Mesenteric fat pad (tissue), 1 donor: ENCODE results near the gene TTLL6. TPM values are rescaled to one million over a fixed set of nuclear protein-coding genes. Genes with fewer than 3 reads are reported as not detected.

Experiments
- DNase-seq: peaks from one replicate; pipeline ENCODE4 v3.0.0-alpha.2; 2020; ENCODE audit warnings: low spot score
- total RNA-seq: library from RNA; stranded (reverse); fragmentation: NEBNext Ultra II Directional; extraction: Animal tissue kit (Norgen Biotek cat#: 25700); gene quantifications from one replicate; pipeline ENCODE4 v1.2.1, GENCODE V29; 2021
- donor health status: DM: yes; HTN: yes; CAD: no.

TTLL6 gene
- total RNA-seq, 1 donor from 2014 or later = not detected

DNA sequence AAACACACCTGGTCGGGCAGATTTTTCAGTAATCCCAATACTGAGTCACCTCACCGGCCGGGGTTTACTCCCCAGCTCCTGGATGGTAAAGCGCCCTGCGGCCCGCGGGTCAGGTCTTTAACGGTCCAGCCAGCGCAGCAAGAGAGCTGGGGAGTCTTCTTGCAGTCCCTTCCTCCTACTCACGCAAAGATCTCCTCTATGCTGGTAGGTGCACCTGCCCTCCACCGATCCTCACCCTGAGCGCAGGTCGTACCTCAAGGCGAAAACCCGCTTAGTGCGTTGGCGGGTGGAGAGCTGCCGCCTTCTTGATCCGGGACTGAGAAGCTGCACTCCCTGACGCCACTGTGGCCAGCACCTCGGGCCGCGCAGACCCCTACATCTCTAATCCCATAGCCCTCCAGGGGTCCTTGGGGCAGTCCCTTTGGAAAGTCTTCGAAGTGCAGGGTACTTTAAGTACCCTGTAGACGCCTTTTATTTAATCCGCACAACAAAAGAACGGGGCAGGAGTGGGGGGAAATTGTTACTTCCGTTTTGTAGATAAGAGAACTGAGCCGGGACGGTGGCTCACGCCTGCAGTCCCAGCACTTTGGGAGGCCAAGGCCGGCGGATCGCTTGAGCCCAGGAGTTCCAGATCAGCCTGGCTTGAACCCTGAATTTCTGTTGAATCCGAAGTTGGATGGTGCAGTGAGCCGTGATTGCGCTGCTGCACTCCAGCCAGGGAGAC lies 78.1 kb downstream of the TTLL6 start:
- no peak for DNase-seq

DNA sequence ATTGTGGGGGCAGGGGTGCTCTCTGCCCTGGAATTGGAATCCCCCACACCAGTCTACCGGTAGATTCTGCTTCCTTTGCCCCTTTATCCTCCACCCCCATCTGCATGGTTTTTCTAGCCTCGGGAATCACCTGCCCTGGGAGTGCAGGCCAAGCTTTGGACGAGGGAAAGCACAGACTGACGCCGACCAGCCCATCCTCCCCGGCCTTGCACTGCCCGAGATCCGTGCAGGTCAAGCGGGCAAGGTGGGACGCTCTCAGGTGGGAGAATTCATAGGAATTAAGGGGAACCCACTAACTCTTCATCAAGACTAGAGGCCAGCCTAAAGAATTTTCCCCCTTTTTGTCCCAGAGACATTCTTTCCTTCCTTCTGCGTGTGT lies 78.6 kb downstream of the TTLL6 start:
- no peak for DNase-seq

DNA sequence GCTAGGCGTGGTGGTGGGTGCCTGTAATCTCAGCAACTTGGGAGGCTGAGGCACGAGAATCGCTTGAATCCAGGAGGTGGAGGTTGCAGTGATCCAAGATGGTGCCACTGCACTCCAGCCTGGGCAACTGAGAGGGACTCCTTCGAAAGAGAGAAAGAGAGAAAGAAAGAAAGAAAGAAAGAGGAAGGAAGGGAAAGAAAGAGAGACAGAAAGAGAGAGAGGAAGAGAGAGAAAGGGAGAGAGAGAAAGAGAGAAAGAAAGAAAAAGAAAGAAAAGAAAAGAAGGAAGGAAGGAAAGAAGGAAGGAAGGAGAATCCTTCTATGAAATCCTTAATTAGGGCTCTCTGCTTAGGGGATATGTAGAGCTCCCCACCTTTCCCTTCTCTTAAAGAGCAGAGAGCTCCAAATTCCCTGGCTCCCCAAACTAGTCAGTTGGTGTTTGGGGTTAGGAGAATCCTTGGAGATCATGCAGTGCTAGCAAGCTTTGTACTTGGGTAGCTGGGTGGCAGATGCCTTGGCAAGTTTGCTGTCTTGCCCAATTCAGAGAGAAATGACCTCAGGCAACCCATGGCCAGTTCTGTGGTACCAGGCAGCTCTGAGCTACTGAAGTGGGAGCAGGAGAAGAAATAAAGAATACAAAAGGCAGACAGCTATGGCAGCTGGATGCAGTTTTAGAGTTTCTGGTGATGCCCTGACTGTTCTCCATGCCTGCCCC lies 79.5 kb downstream of the TTLL6 start:
- DNase-seq = no peak

DNA sequence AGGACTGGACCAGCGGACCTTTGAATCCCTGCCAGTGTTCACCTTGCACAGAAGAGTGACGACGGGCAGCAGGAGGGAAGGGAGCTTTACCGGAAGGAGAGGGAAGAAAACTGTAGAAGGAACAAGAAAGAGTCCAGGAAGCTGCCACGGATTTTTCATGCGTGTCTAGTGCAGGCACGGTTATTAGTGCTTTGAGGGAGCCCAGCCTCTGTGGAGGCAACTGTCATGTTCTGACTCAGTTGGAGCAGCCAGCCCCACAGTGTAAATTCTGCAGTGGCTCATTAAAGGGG lies 82.0 kb downstream of the TTLL6 start:
- DNase-seq = no peak

DNA sequence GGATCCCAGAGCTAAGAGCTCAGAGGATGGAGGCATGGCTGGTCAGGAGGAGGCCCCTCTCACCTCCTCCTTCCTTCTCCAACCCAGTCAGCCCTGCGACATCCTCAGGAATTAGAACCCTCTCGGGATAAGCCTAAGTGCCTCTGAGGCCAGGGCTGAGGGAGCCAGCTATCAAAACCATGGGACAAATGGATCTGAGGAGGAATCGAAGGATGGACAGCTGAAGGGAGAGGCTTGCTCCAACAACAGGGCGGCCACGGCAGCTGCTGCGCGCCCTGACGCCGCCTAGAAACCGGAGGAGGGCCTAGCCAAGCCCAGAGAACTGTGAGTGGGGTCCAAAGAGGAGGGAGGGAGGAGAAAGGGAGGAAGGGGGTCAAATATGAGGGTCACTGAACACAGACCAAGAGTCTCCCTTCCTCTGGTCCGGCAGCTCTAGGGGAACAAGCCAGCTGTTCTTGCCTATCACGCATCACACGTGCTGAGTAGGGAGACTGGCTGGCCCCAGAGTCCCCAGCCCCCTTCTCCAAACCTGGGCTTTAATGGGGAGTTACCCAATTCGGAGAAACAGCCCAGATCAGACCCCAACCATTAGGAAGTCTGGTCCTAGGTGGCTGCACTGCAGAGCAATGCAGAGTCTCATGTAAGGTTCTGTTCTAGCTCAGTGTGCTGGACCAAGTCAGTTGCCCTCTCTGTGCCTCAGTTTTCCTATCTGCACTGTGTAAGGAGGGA lies 82.5 kb downstream of the TTLL6 start:
- DNase-seq = no peak

DNA sequence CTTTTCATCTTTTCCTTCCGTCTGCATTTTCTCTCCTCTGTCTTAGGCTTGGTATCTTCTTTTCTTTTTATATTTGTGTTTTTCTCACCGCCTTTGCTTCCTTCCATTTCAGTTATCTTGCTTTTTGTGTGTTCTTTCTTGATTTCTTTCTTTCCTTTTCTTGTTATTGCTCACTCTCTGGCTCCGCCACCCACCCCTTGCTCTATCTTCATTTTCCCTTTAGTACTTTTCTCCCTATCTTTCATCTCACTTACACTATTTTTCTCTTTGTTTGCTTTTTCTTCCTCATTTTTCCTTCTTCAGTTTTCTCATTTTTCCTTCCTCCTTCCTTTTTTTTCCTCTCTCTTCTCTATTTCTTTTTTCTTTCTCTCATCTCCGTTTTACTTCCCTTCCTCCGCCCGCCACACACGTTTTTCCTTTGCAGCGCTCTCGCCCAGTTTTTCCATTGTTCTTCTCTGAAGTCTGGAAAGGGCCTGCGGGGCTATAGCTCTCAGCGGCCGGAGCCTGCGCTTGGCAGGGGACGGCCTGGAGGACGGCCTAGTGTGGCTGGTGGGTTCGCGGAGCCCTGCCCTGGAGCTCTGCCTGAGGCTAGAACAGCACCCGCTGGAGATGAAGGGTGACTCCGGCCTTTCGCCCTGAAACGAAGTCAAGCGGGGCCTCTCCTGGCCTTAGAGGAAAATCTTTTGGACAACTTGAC lies 83.2 kb downstream of the TTLL6 start:
- DNase-seq = no peak

DNA sequence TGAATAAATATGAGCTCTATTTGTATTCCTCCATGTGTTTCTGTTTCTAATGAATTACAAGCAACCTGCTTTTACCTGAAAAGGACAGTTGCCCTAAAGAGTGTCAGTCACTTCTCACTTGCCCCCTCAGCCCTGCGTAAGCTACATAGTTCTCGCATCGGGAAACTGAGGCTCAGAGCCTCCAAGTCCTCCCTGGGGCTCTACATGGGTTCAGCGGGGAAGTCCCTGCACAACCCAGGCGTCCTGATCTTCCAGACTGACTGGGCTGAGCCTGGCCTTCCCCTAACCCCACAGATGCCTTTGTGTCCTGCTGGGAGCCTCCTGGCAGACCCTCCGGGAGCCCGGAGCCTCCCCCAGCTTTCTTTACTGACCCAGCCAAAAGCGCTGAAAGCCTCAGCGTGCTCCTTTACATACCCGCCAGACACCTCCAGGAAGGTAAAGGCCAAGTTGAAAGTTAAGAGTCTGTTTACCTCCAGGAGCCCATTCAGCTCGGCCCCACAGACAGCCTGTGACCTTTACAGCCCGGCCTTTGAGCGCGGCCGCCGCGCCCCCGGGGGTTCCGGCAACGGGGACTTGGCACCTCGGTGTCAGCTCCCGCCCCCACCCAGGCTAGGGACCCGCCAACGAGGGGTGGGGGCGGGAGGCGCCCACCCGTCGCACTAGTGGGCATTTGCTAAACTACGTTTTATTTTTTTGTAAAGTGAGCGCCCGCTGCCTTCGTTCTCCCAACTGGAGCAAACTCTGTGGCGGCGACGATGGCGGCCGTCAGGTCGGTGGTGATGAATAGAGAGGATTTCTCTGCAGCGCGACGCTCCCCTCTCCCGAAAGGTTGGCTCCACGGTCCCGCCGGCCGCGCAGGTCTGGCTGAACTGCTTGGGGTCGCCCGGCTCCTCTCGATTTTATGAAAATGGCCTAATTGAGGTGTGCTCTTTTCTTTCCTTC lies 84.1 kb downstream of the TTLL6 start:
- no peak for DNase-seq

DNA sequence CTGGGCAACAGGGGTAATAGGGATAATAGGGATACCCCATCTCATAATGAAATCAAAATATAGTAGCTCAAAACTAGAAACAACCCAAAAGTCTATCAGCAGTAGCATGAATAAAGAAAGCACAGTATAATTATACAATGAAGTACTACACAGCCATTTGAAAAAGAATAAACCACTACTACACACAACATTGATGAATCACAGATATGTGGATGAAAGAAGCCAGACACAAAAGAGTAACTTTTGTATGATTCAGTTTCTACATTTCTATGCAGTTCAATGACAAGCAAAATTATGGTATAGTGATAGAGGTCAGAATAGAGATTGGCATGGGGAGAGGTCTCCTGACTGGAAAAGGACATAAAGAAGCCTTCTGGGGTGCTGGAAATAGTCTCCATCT lies 85.7 kb downstream of the TTLL6 start:
- DNase-seq = no peak

DNA sequence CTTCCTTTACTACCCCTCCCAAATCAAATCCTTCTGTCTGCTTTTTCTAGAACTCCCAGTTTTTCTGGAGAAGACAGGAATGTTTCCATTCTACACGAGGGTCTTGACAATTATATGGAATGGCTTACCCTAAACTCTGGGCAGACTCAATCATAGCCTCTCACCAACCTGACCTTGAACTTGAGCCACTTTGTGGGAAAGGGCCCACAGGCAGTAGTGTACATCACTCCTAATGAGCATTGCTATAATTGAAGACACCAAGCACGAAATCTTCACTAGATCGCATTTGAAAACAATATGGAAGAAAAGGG lies 86.8 kb downstream of the TTLL6 start:
- no peak for DNase-seq

DNA sequence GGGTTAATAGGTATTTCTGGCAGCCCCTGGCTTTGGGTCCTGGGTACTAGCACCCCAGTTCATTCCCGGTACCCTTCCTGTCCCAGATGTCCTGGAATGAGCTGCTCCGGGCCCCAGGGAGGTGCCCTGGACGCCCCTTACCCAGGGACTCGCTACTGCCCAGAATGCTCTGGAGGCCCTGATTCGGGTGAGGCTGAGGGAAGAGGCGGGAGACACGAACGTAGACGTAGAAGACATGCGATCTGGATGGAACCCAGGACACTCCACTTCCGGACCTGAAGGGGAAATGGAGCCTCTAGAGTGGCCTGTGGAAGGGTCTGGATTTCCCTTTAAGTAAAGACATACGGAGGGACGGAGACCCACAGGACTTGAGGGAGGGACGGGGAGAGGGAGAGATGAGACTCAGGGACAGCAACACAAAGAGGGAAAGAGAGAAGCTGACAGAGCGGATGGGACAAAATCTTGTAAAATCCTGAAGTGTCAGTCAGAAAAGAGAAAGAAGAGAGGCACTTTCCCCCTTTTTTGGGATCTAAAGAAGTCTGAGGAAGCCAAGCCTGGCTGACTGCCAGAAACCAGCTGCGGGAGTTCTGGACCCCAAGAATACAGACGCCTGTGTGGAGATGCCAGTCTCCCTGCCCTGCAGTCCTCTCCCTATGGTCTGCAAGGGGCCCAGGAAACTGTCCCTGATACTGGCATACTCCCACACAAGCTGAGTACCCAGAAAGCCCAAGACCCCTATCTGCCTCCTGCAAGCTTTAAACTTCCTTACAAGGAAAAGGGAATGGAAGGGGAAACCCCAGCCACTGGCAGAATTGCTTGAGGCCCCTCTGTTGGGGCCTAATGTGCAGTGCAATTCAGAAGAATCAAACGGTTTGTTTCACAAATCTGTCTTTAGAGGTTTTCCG lies 87.4 kb downstream of the TTLL6 start:
- DNase-seq = no peak

DNA sequence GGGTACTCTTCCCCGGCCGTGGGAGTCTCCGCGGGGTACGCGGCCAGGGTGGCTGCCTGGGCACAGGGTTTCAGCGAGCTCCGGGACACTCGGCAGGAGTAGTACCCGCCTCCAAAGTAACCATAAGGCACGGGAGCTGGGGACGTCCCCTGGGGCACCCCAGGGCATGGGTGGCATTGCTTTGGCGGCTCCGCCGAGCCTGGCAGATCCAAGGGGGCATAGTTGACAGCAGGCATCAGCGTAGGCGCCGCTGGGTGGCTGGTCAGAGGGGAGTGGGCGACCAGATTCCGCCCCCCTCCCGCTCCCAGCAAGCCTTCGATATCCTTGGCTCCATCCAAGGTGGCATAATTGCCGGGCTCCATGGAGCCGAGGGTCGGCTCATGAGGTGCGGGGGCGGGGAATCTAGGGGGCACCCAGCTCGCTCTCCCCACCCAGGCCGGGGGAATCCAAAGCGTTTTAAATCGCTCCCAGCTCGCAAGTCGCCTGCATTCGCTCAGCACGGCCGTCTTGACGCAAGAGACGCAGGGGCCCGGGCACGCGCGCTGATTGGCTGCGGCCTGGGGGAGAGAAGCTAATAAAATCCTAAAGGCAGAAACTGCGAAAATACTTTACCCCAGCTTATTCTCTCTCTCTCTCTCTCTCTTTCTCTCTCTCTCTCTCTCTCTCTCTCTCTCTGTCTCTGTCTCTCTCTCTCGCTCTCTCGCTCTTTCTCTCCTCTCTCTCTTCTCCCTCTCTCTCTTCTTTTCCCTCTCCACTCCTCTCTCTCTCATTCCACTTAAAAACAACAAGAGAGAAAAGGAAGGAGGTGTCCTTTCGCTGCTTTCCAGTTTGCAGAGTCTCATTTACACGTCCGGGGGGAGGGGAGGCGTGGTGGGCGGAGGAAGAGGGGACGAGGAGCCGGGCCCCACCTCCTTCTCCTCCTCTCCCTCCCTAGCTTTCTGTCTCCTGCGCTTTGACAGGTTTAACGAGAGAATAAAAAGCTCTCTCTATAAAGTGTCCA lies 88.5 kb downstream of the TTLL6 start, which contains the start of gene HOXB13:
Gene HOXB13, minus strand, starts transcription at position 519 of the 1,000 bp plus-strand sequence. Its CDS starts 157 bp downstream, at position 362.
- DNase-seq = no peak

DNA sequence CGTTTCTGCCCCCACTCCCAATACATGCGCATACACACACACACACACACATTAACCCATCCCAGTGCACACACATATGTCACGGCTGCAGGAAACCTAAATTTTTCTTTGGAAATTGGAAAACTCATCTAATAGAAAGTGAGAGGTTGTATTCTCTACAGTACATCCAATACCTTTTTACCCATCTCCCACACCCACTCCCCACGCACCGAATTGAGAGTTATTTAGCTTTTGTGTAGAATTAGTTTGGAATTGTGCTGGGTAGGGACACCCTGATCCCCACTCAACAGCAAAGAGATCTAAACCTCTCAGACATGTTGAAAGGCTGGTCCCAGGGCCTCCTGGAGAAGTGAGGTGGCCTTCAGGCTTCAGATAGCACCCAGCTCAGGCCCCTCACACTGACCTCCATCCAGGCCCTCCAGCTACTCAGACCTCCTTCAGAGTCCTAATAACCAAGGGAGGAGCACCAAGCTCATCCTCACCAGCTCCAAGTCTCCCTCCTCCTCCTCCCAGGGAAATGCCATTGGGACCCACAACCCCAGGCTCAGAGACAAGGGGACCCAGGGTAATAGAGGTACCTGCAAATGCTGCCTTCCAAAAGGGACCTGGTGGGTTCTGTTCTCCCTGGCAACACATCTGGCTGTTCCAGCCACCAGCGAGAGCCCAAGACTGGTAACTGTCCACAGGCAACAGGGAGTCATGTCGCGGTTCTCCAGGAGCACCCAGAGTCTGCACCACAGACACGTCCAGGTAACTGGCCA lies 89.4 kb downstream of the TTLL6 start:
- no peak for DNase-seq

DNA sequence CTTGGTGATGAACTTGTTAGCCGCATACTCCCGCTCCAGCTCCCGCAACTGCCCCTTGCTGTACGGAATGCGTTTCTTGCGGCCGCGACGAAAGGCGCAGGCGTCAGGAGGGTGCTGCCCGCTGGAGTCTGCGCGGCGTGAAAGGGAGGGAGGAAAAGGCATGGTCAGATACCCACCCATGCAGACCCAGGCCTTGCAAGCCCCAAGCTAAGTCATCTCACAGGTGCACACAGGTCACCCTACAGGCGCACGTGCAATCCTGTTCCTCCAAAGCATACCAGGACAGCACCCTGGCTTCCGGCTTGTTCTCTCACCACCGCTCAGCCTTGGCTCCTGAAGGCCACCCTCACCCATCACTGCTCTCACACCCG lies 90.1 kb downstream of the TTLL6 start:
- DNase-seq = no peak

DNA sequence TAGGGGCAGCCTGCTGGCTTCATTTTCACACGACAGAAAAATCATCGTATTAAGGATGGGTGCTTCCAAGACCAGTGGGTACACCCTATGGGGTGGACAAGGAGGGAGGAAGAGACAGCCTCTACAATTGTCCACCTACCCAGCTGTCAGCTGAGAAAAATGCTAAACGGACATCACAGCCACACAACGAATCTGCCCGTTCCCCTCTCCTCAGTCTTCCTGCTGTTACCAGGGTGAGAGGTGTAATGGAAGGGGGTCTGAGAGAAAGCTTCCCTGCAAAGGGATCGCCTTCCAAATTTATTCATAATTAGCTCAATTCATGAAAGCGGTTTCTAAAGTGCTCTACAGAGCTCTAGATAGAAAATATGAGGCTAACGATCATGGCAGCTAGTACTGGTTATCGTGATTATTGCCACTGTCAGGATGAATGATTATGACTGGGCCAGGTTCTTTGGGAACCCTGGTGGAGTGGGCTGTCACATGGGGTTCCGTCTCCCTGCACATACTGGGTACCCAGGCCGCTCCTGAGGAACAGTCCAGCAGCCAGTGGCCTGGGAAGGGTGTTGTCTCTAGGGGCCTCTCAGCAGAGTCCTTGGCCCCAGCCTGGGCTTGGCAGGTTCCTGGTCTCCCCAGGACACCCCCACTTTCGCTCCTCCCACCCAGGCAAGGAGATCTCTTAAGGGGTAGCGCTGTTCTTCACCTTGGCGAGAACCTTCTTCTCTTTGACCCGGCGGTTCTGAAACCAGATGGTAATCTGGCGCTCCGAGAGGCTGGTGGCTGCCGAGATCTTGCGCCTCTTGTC lies 90.7 kb downstream of the TTLL6 start:
- DNase-seq = no peak

DNA sequence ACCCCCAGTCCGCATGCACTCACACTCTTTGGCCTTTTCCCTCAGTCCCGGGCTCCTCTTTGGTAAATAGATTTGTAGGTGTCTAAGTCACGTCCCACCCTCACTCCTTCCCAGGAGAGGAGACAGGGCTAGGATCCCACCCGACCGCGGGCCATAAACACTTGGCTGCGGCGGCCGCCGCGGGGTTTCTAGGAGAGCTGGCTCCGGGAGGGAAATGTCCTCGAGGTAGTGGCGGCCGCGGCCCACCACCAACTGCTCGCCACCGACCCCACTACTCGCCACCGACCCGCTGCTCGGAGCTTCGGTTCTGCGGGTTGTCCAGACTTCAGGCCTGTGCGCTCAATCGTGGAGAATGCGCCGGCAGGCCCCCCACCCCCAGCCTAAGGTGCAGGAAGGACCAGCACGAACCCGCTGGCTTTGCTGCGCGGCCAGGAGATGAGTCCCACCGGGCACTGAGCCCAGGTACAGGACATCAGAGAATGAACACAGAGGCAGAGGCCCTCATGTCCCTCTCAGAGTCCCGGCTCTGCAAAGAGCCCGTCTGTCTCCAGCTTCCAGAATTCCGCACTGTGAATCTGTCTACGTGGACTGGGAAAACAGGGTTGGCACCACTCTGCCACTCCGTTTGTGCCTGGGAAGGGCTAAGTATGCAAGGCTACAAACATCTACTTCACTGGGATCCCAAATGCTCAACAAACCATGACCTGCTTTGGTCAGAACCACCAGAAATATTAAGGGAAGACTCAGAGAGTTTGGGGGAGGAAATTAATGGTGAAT lies 91.6 kb downstream of the TTLL6 start:
- DNase-seq = no peak

DNA sequence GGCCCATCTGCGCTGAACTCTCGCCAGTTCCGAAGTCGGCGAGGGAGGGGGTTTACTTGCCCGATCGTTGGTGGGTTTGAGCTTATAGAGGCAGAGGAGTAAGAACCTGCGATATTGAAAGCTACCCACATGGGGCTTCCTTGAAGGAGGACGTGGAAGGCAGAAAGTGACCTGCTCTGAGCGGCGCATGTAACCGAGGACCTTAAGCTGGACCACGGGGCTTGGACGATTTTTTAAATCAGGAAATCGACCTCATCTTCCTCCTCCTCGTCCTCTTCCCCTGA lies 92.1 kb downstream of the TTLL6 start:
- DNase-seq = no peak
